Endothelial cell of umbilical vein (primary cell): ENCODE measurements around the gene MMP25. TPM values are rescaled to one million over a fixed set of nuclear protein-coding genes. Genes with fewer than 3 reads are reported as not detected.

ENCODE experiments used
- BruUV-seq: library from RNA; stranded (reverse); fragments of 400-500 nt; replicated peaks from 2 replicates; lab custom pipeline; 2021; lab: Mats Ljungman, UMichigan
- CTCF ChIA-PET: fragments of 300-600, 350-600 bp; sonication (Branson Sonifier 250); formaldehyde crosslinking; loops from one replicate; lab custom pipeline; 2021; ENCODE audit warnings: antibody characterized with exemption, inconsistent platforms; lab: Charles Lee
- POLR2A ChIA-PET: fragments of 300-600, 350-600 bp; sonication (Branson Sonifier 250); formaldehyde crosslinking; loops from one replicate; lab custom pipeline; 2021; ENCODE audit warnings: antibody characterized with exemption, inconsistent platforms; lab: Charles Lee
- DNase-seq: peaks from one replicate; pipeline ENCODE4 v3.0.0-alpha.2; 2011; ENCODE audit warnings: low read depth, low spot score
- FAIRE-seq: peaks from 2 replicates; lab custom pipeline; 2011; peaks lifted over from hg19 to GRCh38; lab: Jason Lieb, UNC
- H2AFZ ChIP-seq: 2 replicates; pipeline ENCODE4 v1.6.0; 2012; ENCODE audit warnings: low read depth, low read length, control low read depth, inconsistent platforms
- H3K27ac ChIP-seq: 2 replicates; pipeline ENCODE4 v1.5.1; 2011; ENCODE audit warnings: low read depth, mild to moderate bottlenecking, control low read depth, low read length, moderate library complexity; ENCODE audit not compliant: insufficient read depth
- H3K27me3 ChIP-seq, 2 experiments: 2 replicates each; pipeline versions ENCODE4 v1.6.0 to v1.6.1; 2011; ENCODE audit warnings: low read length in 2 of 2, mixed read lengths in 1 of 2; ENCODE audit not compliant: control insufficient read depth in 2 of 2, insufficient read depth in 2 of 2
- H3K36me3 ChIP-seq, 2 experiments: 2 replicates in 1 of 2; 3 replicates in 1 of 2; pipeline ENCODE4 v1.5.1; 2011; ENCODE audit warnings: low read length in 2 of 2, mild to moderate bottlenecking in 1 of 2, moderate library complexity in 1 of 2; ENCODE audit not compliant: control insufficient read depth in 2 of 2, insufficient read depth in 2 of 2; ENCODE audit errors: extremely low read depth in 1 of 2
- H3K4me1 ChIP-seq: 3 replicates; pipeline ENCODE4 v1.5.1; 2011; ENCODE audit warnings: mild to moderate bottlenecking, low read length; ENCODE audit not compliant: control insufficient read depth, insufficient read depth; ENCODE audit errors: extremely low read depth
- H3K4me2 ChIP-seq: 2 replicates; pipeline ENCODE4 v1.6.1; 2011; ENCODE audit warnings: low read length, control low read depth, mixed read lengths; ENCODE audit not compliant: insufficient read depth
- H3K4me3 ChIP-seq, 3 experiments: fragments of 200-600 bp in 1 of 3; sonication (generic), shearing (Covaris generic) in 1 of 3; replicated peaks in 1 of 3; 2 replicates each; pipeline ENCODE4 v1.5.1; 2011 to 2016; ENCODE audit warnings: control low read depth in 3 of 3, low read length in 3 of 3, mild to moderate bottlenecking in 2 of 3, inconsistent platforms in 1 of 3, low read depth in 1 of 3, moderate library complexity in 1 of 3; ENCODE audit not compliant: insufficient read depth in 1 of 3
- H3K79me2 ChIP-seq: 2 replicates; pipeline ENCODE4 v1.6.0; 2012; ENCODE audit warnings: low read length, inconsistent platforms; ENCODE audit not compliant: control insufficient read depth, insufficient read depth
- H3K9ac ChIP-seq: replicated peaks from 2 replicates; pipeline ENCODE3; 2011; ENCODE audit warnings: low read length, control low read depth; ENCODE audit not compliant: insufficient read depth; ENCODE audit errors: extremely low read depth
- H3K9me1 ChIP-seq: replicated peaks from 3 replicates; pipeline ENCODE4 v1.6.0; 2011; ENCODE audit warnings: mild to moderate bottlenecking, low read length; ENCODE audit not compliant: control insufficient read depth, insufficient read depth; ENCODE audit errors: extremely low read depth
- H3K9me3 ChIP-seq: replicated peaks from 2 replicates; pipeline ENCODE4 v1.5.1; 2012; ENCODE audit warnings: low read length, inconsistent platforms; ENCODE audit not compliant: control insufficient read depth, insufficient read depth
- H4K20me1 ChIP-seq: replicated peaks from 2 replicates; pipeline ENCODE3; 2011; ENCODE audit warnings: mild to moderate bottlenecking, low read length; ENCODE audit not compliant: control insufficient read depth, insufficient read depth; ENCODE audit errors: extremely low read depth
- EZH2 ChIP-seq: IDR thresholded peaks from 2 replicates; pipeline ENCODE4 v1.6.1; 2012; ENCODE audit warnings: borderline replicate concordance, low read depth, mild to moderate bottlenecking, moderate library complexity, low read length, inconsistent platforms; ENCODE audit not compliant: severe bottlenecking
- FOS ChIP-seq: IDR thresholded peaks from 2 replicates; pipeline ENCODE4 v1.6.1; 2011; ENCODE audit warnings: mild to moderate bottlenecking, low read length, moderate library complexity, borderline replicate concordance; ENCODE audit not compliant: insufficient read depth
- GATA2 ChIP-seq: IDR thresholded peaks from 2 replicates; pipeline ENCODE4 v1.7.0; 2011; ENCODE audit warnings: low read depth, mild to moderate bottlenecking, moderate library complexity, mixed read lengths, low read length; ENCODE audit not compliant: insufficient read length, insufficient read depth
- JUN ChIP-seq: IDR thresholded peaks from 2 replicates; pipeline ENCODE4 v1.6.1; 2011; ENCODE audit warnings: borderline replicate concordance, low read depth; ENCODE audit not compliant: insufficient read length, insufficient read depth
- MYC ChIP-seq: IDR thresholded peaks from one replicate; pipeline ENCODE4 v1.6.1; 2011; ENCODE audit warnings: mild to moderate bottlenecking, low read depth, low read length
- POLR2A ChIP-seq: IDR thresholded peaks from 2 replicates; pipeline ENCODE4 v1.6.1; 2012; ENCODE audit warnings: low read depth, mild to moderate bottlenecking, control low read depth, low read length
- POLR2AphosphoS5 ChIP-seq: IDR thresholded peaks from 2 replicates; pipeline ENCODE4 v1.6.1; 2012; ENCODE audit warnings: low read depth, mild to moderate bottlenecking, control low read depth, low read length, moderate library complexity; ENCODE audit not compliant: insufficient read depth
- dilution Hi-C: fragments of 300-500 bp; cut with MboI; formaldehyde crosslinking; loops from one replicate; pipeline ENCODE4 v1.15.0; 2019; ENCODE audit warnings: low sequenced_read_pairs; ENCODE audit not compliant: extremely low pct_ligation_motif_present
- intact Hi-C: fragments of 100-400 bp; cut with micrococcal nuclease; formaldehyde crosslinking; loops from one replicate; pipeline ENCODE4 v1.10.0; 2022
- polyA plus RNA-seq, 4 experiments: library from polyadenylated mRNA; depleted of rRNA in 3 of 4; stranded (reverse) in 3 of 4; unstranded in 1 of 4; fragments of >200 nt; gene quantifications; 2 replicates each; pipeline versions ENCODE4 v1.2.1 to v1.2.3, GENCODE V29; 2011 to 2012; ENCODE audit warnings: missing spikeins in 1 of 4
- total RNA-seq: library from RNA; stranded (reverse); gene quantifications from 2 replicates; pipeline ENCODE4 v1.2.3, GENCODE V29; 2021
- TF ChIP-seq, protein P1 (sequence below): IDR thresholded peaks from 2 replicates; pipeline ENCODE4 v1.6.1; 2011; ENCODE audit not compliant: insufficient read depth, insufficient read length
- TF ChIP-seq, protein P2 (sequence below), 2 donors: IDR thresholded peaks; 1 replicate in 1 of 2; 2 replicates in 1 of 2; pipeline ENCODE4 v1.5.1; 2011; ENCODE audit warnings: low read length in 2 of 2, mild to moderate bottlenecking in 2 of 2, moderate library complexity in 2 of 2, control low read depth in 1 of 2, inconsistent platforms in 1 of 2, low read depth in 1 of 2; ENCODE audit not compliant: insufficient read depth in 1 of 2; ENCODE audit errors: extremely low read depth in 1 of 2

The MMP25 gene
- total and polyA plus RNA-seq, 2 donors (not counting 3 experiments of a cell fraction or from before 2014, with no cell fraction given), result 0.08 to 0.35 TPM

DNA sequence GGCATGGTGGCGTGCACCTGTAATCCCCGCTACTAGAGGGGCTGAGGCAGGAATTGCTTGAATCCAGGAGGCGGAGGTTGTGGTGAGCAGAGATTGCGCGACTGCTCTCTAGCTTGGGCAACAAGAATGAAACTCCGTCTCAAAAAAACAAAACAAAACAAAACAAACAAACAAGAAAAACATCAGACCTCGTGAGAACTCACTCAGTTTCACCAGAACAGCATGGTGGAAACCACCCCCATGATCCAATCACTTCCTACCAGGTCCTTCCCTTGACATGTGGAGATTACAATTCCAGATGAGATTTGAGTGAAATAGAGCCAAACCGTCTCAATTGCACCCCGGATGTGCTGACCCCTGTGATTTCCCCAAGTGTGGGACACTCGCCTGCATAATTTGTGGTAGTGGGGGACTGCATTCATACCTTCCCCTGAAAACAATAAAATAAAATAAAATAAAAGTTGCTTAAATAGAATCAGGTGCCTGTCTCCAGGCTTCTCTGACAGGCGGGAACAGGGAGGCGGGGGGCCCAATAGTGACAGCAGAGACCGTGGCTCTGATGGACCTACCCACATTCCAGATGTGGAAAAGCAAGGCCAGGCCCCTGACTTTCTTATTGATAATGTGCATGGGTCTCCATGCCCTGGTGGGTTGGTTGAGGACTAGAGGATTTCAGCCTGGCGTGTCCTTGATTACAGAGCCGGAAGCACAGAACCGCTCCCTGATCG lies 39.7 kb downstream of the MMP25 start:
- Histone ChIP-seq H3K4me1 (peaks cover 25% of the 10 kb centered on the region), H4K20me1 (no peaks in the 10 kb centered on the region), H3K27ac (peak overlapping the region; percentile 73), H3K9ac (peak overlapping the region; percentile 42), H3K9me3 (no peaks in the 10 kb centered on the region), H3K4me2 (peak overlapping the region; percentile 23), H3K36me3 (no peaks in the 10 kb centered on the region), H3K79me2 (no peaks in the 10 kb centered on the region), H2AFZ (peak overlapping the region; percentile 5), H3K27me3 (no peaks in the 10 kb centered on the region), H3K4me3 (no peak overlapping the region), H3K9me1 (no peaks in the 10 kb centered on the region)
- dilution Hi-C loops (no loop called here), intact Hi-C loops (loop anchor here (2.0 kb wide), 1 partner anchor 39 kb away; no protein-coding TSS in a partner anchor)
- DNase-seq (no peak), FAIRE-seq (no peak)
- CTCF ChIA-PET, result interaction anchor here (2.4 to 5.1 kb wide), 2 partner anchors 27 to 44 kb away, joined by 16 to 29 read pairs; no protein-coding TSS in a partner anchor
- POLR2A ChIA-PET, result no interaction called here
- BruUV-seq, result TSS peak; percentile 48
- TF ChIP-seq, protein P1, sequence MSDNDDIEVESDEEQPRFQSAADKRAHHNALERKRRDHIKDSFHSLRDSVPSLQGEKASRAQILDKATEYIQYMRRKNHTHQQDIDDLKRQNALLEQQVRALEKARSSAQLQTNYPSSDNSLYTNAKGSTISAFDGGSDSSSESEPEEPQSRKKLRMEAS, result no peak
- TF ChIP-seq, protein P2, sequence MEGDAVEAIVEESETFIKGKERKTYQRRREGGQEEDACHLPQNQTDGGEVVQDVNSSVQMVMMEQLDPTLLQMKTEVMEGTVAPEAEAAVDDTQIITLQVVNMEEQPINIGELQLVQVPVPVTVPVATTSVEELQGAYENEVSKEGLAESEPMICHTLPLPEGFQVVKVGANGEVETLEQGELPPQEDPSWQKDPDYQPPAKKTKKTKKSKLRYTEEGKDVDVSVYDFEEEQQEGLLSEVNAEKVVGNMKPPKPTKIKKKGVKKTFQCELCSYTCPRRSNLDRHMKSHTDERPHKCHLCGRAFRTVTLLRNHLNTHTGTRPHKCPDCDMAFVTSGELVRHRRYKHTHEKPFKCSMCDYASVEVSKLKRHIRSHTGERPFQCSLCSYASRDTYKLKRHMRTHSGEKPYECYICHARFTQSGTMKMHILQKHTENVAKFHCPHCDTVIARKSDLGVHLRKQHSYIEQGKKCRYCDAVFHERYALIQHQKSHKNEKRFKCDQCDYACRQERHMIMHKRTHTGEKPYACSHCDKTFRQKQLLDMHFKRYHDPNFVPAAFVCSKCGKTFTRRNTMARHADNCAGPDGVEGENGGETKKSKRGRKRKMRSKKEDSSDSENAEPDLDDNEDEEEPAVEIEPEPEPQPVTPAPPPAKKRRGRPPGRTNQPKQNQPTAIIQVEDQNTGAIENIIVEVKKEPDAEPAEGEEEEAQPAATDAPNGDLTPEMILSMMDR (IDR thresholded peaks at IDR 0.05; ENCODE audit: extremely low read depth in 1 of 2, insufficient read depth in 1 of 2, low read depth in 1 of 2, low read length in 2 of 2), result no peak
- TF ChIP-seq JUN (no peak), MYC (no peak), POLR2A (no peak), EZH2 (no peak), FOS (no peak), GATA2 (no peak), POLR2AphosphoS5 (no peak)
